H7 (cell line): ENCODE measurements around the gene SV2C. TPM values are rescaled to one million over a fixed set of nuclear protein-coding genes. Genes with fewer than 3 reads are reported as not detected.
"Not testable (repeated sequence)": the region's sequence is repeated elsewhere in the genome, so short reads cannot be mapped to it uniquely, and the experiment has no call there.

Experiments used
- DNase-seq: peaks from one replicate; pipeline ENCODE4 v3.0.0; 2012
- H3K27me3 ChIP-seq: 2 replicates; pipeline ENCODE4 v1.6.0; 2011; ENCODE audit warnings: mild to moderate bottlenecking, low read length; ENCODE audit not compliant: control insufficient read depth, insufficient read depth
- H3K36me3 ChIP-seq: replicated peaks from 2 replicates; pipeline ENCODE4 v1.5.1; 2011; ENCODE audit warnings: low read length; ENCODE audit not compliant: control insufficient read depth, insufficient read depth
- H3K4me3 ChIP-seq: 2 replicates; pipeline ENCODE4 v1.5.1; 2011; ENCODE audit warnings: low read depth, mild to moderate bottlenecking, control low read depth, low read length, moderate library complexity; ENCODE audit not compliant: insufficient read depth
- total RNA-seq: library from RNA; depleted of rRNA; stranded (reverse); fragments of >200 nt; shearing (Covaris generic); gene quantifications from 2 replicates; pipeline ENCODE4 v1.2.3, GENCODE V29; 2014

SV2C gene
- total RNA-seq, 1 experiment from 2014 or later, result not detected

DNA sequence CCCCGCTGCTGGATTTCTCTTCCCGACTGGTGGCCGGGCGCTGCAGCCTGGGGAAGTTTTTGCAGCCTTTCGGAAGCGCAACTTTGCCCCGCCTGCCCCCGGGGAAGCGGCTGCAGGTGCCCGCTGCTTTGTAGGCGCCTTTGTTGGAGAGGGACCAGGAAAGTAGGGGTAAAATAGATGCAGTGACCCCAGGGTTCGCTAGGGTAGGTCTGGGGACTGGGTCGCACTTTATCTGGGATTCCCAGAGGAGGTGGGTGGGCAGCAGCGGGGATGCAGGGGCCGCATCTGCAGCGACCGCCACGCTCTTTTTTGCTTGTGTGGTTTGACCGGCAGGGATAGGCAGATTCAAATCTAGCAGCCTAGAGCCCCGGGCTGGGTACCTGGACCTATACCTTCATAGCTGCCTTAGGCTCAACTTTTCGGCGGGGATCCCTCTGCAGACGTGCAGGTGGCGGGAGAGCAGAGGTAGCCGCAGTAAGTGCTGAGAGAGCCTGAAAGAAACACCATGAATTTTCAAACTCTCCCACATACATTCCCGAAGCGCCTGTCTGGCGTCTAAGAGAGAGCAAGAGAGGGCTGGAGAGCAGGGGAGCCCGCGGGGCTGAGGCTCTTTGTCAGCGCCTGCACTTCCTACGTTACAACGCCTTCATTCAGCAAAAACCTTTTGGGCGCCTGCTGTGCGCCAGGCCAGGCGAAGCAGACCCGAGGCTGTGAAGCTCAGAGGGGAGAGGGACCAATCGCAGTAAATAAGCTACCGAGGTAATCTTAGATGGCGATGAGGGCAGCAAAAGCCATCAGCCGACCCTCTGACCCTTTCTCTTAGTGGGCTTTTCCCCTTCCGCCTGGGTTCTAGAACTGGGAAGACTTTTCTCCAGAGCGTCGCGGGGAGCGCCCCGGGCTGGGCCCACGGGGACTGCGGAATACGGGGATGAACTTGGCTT lies 642 bp downstream of the SV2C start:
- peak overlapping the region; percentile 57 for H3K4me3 ChIP-seq
- peaks cover 74% of the 10 kb centered on the region for H3K27me3 ChIP-seq
- H3K36me3 ChIP-seq, result no peaks in the 10 kb centered on the region
- peak; percentile 78 for DNase-seq

DNA sequence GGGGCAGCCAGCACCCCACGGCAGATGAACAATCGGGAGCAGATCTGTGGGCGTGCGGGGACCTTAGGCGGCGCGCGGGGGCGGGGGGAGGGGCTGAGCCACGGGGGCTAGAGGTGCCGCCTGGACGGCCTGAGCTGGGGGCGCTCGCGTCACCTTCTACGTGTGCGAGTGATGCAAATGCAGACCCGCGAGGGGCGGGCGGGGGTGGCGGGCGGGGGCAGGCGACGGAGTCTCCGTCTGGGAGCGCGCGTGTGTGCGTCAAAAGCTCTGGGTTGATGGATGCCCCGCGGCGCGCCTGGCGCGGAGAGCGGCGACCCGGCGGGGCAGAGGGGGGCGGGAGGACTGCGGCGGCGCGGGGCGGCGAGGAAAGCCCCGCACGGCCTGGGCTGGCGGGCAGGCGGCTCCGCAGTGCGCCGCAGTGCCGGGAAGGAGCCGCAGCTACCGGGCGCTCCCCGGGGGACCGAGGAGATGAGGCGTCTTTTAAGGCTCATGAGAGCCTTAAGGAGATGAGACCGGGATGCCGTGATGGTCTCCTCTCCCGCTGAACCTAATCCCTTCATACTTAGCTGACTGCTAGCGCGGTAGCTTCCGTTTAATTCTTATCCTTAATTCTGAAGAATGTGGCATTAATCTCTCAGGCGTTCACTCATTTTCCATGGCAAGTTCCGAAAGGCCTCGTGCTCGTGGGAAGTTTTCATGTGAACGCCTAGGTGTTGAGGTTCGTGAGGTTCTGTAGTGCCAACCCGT lies 1.5 kb downstream of the SV2C start:
- Histone ChIP-seq H3K27me3 (peaks cover 71% of the 10 kb centered on the region), H3K4me3 (peak overlapping the region; percentile 57), H3K36me3 (no peaks in the 10 kb centered on the region)
- peak; percentile 85 for DNase-seq

DNA sequence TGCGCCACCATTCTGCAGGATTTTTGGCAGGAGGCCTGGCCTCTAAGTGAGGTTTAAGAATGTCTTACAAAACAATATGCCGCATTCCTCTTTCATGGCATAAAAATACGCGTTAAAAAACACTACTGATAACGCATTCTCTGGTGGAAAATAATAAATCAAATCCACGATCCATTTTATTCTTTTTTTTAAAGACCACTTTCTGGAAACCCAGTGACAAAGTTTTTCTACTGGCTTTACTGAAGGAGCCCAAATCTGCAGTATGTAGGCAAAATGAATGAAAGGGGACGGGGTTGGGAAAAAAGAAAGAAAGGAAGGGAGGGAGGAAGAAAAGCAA lies 2.0 kb downstream of the SV2C start:
- no peaks in the 10 kb centered on the region for H3K36me3 ChIP-seq
- peak overlapping the region; percentile 57 for H3K4me3 ChIP-seq
- no peak for DNase-seq
- H3K27me3 ChIP-seq, result peaks cover 67% of the 10 kb centered on the region

DNA sequence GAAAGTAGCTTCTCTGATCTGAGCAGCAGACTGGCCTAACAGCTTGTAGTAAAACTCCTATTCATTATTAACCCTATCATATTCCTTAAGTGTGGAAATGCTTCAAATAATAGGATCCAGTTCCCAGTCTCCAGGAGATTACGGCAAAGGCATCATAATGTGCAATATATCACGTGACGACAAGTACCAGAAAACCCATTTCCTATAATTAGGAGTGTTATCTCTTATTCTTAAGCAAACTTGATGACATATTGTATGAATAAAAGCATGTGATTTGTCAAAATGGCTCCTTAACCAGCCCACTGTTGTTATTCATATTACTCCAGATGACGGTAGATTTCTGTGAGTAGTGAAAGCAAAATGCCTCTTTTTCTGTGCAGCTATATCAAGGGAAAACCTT lies 2.9 kb downstream of the SV2C start:
- Histone ChIP-seq H3K27me3 (peaks cover 59% of the 10 kb centered on the region), H3K4me3 (no peak overlapping the region), H3K36me3 (no peaks in the 10 kb centered on the region)
- no peak for DNase-seq

DNA sequence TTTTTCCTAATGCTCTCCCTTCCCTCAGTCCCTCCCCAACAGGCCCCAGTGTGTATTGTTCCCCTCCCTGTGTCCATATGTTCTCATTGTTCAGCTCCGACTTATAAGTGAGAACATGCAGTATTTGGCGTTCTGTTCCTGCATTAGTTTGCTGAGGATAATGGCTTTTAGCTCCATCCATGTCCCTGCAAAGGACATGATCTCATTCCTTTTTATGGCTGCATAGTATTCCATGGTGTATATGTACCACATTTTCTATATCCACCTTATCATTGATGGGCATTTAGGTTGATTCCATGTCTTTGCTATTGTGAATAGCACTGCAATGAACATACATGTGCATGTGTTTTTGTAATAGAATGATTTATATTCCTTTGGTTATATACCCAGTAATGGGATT lies 6.0 kb downstream of the SV2C start:
- H3K4me3 ChIP-seq, H3K36me3 ChIP-seq, DNase-seq: not testable (repeated sequence)
- H3K27me3 ChIP-seq, result peaks cover 29% of the 10 kb centered on the region

DNA sequence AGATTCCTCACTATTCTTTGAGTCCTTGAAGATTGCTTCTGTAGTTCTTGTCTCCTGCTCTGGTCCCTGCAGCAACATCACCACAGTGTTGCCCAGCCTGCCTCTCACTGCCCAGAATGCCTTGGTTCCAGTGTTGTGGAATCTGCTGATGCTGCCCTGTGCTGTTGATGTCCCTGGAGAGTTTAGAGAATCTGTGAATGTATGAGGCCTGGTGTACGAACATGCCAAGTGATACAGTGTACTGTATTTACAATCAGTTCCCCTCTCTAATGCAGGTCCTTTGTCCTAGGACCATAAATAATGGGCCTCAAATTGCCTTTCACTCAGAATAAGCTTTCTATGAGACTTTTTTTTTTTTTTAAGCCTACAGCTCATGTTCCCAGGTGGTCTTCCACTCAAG lies 8.2 kb downstream of the SV2C start:
- Histone ChIP-seq H3K4me3 (no peak overlapping the region), H3K36me3 (no peaks in the 10 kb centered on the region), H3K27me3 (peaks cover 9% of the 10 kb centered on the region)
- no peak for DNase-seq

DNA sequence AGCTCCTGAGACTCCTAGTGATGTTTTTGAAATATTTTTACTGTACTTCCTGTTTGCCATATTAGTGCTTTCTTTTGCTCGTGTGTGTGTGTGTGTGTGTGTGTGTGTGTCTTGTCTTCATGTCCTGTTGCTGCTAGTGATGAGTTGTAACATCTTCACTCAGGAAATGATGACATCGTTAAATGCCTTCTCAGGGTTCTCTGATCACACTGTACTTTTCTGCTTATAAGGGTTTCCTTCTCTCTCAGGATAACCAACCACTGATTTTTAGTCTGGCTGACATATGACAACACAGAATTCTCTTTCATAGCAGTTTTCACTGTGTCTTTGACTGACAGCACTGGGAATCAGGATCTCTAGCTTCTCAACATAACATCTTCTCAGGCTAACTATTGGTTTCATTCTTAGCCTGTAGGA lies 16.1 kb downstream of the SV2C start:
- no peak for DNase-seq
- no peaks in the 10 kb centered on the region for H3K36me3 ChIP-seq
- H3K4me3 ChIP-seq, result no peak overlapping the region
- peaks cover 2% of the 10 kb centered on the region; the same call in 1 of the 2 replicates for H3K27me3 ChIP-seq

DNA sequence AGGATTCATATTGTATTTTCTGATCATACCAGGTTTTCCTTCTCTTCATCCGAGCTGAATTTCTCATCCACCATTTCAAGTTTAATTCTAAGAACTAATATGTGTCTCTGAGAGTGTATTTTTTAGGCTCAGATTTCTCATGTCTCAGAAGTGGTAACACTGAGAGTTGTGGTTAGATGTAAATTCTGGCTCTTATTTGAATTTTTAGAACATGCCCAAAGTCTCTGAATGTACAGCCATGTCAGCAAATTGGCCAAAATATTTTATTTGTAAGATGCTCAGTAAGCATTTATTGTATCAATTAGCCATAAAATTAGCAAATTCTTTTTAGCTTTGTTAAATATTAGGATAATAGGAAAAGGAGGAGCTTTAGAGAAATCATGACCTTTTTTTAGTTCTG lies 16.6 kb downstream of the SV2C start:
- Histone ChIP-seq H3K27me3 (peaks cover 2% of the 10 kb centered on the region; the same call in 1 of the 2 replicates), H3K36me3 (no peaks in the 10 kb centered on the region), H3K4me3 (no peak overlapping the region)
- no peak for DNase-seq

DNA sequence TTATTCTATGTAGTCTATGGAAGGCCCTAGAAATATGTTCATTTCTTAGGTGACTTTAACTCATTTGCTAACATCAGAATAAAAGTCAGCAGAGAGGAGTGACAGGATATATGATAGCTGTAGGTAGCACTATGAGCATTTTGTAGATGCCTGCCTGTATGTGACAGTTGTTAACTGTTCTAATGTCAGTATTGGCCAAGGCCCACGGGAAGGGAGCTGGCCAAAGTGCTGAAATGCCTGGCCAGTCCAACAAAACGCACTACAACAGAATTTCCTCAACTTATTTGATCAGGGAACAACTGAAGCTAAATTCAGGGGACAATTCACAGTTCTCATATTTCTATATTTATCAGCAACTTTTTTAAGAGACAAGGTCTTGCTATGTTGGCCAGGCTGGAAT lies 20.8 kb downstream of the SV2C start:
- peaks cover 2% of the 10 kb centered on the region; the same call in 1 of the 2 replicates for H3K27me3 ChIP-seq
- H3K36me3 ChIP-seq, result no peaks in the 10 kb centered on the region
- DNase-seq, result no peak

DNA sequence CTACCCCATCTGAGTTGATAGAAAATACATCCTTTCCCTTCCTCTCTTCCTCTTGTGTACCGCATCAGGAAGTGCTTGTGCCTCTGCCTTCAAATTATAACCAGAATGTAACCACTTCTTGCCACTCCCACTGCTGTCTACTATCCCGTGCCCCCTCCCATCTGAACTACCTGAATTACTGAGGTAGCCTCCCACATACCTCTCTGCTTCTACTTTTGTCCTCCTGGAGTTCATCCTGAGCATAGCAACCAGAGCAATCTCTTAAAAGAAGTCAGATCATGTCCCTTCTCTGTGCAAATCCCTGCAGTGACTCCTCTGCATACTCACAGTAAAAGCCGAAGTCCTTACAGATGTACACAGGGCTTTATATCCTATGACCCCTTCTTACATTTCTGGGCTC lies 23.0 kb downstream of the SV2C start:
- peaks cover 2% of the 10 kb centered on the region; the same call in 1 of the 2 replicates for H3K27me3 ChIP-seq
- peak; percentile 10 for DNase-seq
- no peak overlapping the region for H3K4me3 ChIP-seq
- H3K36me3 ChIP-seq, result no peaks in the 10 kb centered on the region

More for the DNA sequence above, 20.8 kb downstream of the SV2C start:
- no peak overlapping the region for H3K4me3 ChIP-seq

DNA sequence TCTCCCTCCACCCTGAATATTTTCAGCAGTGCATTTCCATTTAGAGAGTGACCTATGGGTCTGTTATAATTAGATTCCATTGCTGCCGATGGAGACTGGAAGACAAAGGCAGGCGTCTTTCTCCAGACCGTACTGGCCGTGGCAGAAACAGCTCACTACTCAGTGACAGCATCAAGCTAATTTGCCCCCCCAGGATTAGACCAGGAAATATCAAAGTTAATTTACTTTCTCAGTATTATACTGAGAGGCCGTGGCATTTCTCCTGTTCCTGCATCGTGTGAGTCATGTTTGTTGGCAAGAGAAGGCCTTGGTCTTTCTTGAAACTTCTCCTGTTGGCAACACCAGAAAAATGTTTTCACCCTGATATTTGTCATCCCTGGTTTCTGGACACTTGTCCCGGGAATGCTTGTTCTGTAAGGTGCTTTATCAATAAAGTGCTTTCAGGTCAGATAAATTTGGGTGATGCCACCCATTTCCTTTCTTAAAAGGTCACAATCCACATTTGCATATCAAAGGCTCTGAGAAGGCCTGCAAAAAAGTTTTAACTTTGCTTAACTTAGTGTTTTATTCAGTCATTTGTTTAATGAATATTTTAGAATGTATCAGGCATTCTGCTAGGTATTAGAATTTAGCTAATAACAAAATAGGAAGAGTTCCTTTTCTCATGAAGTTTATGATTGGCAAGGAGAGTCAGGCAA lies 28.4 kb downstream of the SV2C start:
- H3K36me3 ChIP-seq, result no peaks in the 10 kb centered on the region
- DNase-seq, result no peak
- H3K4me3 ChIP-seq, result no peak overlapping the region
- H3K27me3 ChIP-seq, result no peaks in the 10 kb centered on the region

DNA sequence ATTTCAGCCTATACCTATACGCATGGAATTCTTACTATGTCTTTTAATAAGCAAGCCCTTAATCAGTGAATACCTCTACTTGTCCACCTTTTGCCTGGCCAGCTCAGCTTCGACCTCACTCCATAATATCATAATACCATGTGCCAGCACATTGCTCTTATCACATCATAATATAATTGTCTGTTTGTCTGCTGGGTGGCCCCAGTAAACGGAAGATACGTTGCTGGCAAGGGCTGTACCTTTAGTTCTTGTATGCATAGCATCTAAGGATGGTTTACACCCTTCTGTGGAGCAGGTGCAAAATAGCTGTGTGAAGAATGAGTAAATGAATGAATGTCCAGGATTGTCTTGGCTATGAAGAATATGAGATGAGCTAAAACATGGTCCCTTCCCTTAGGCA lies 29.9 kb downstream of the SV2C start:
- DNase-seq, result no peak
- H3K36me3 ChIP-seq, result no peaks in the 10 kb centered on the region
- H3K27me3 ChIP-seq, result no peaks in the 10 kb centered on the region
- no peak overlapping the region for H3K4me3 ChIP-seq

DNA sequence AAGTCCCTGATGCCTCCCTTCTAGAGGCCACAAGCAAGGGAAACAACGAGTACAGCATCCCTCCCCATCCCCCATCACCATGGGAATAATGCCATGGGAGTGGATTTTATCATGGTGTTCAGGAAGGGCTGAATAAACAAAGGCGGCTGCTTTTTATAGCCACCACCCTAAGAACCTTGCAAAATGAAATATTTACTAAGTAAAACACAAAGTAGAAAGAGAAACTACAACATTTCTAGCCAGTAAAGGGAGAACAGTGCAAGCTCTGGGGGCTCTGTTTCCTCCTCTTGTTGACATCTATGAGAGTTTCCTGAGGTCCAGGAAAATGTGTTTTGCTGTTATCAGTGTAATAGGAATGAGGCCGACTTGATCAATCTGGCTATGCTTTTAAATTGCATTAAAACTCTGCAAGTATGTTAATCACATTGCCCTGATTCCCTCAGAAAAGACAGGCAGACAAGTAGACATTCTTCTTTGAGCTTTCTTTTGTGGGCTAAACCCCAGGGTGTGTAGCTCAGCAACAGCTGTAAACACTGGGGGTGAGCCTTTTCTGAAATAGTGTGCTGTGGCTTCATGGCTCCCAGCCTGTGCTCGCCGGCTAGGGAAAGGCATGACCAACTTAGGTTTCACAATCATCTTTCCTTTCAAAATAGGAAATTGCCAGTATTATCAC lies 31.1 kb downstream of the SV2C start:
- peak; percentile 10 for DNase-seq
- Histone ChIP-seq H3K4me3 (no peak overlapping the region), H3K27me3 (no peaks in the 10 kb centered on the region), H3K36me3 (no peaks in the 10 kb centered on the region)

DNA sequence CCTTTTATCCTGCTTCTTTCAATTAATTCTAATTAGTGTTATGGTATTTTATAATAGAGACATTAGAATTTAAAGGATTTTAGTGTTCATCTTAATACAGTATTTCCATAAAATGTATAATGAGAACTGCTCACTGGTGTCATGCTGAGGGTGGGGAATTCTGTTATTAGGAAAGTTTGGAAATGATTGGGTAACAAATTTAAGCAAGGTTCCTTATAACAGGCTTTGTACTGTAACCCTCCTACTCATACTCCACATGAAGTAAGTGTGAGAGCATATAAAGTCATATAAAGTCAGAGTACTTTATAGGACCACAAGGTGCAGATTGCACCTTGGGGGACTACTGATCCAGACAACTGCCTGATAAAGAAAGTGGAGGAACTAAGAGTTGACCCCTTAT lies 42.2 kb downstream of the SV2C start:
- H3K27me3 ChIP-seq, result no peaks in the 10 kb centered on the region
- no peak overlapping the region for H3K4me3 ChIP-seq
- DNase-seq, result no peak

More for the DNA sequence above, 42.2 kb downstream of the SV2C start:
- no peaks in the 10 kb centered on the region for H3K36me3 ChIP-seq
